Muscle of leg (tissue), 11 donors: ENCODE results near the gene CCL27. TPM values are rescaled to one million over a fixed set of nuclear protein-coding genes. Genes with fewer than 3 reads are reported as not detected.

Experiments
- DNase-seq: peaks from one replicate; pipeline ENCODE4 v3.0.0; 2013
- H3K27ac ChIP-seq: one replicate; pipeline ENCODE4 v1.5.1; 2013; ENCODE audit warnings: mild to moderate bottlenecking, low read length, control low read depth
- H3K27me3 ChIP-seq: one replicate; pipeline ENCODE4 v1.6.1; 2013; ENCODE audit warnings: low read length; ENCODE audit not compliant: control insufficient read depth, insufficient read depth
- H3K36me3 ChIP-seq: one replicate; pipeline ENCODE4 v1.6.1; 2013; ENCODE audit warnings: low read length; ENCODE audit not compliant: control insufficient read depth, insufficient read depth
- H3K4me1 ChIP-seq: one replicate; pipeline ENCODE4 v1.6.1; 2013; ENCODE audit warnings: low read length; ENCODE audit not compliant: control insufficient read depth, insufficient read depth
- H3K4me3 ChIP-seq: one replicate; pipeline ENCODE4 v1.5.1; 2013; ENCODE audit warnings: low read length, control low read depth
- H3K9me3 ChIP-seq: replicated peaks from 2 replicates; pipeline ENCODE4 v1.6.1; 2013; ENCODE audit warnings: low read depth, low read length; ENCODE audit not compliant: control insufficient read depth
- WGBS: methylation state at CpG from one replicate; pipeline ENCODE4 v1.1.5; 2013; ENCODE audit warnings: missing lambda C conversion rate; ENCODE audit not compliant: insufficient coverage; 5-methylcytosine and 5-hydroxymethylcytosine counted together
- polyA plus RNA-seq, 8 donors: library from polyadenylated mRNA; unstranded; fragments of 120-200 nt; gene quantifications; one replicate each; pipeline versions ENCODE4 v1.2.1 to v1.2.3, GENCODE V29; 2013; ENCODE audit warnings: inconsistent platforms in 1 of 8, low replicate concordance in 1 of 8; ENCODE audit not compliant: insufficient read length in 8 of 8, insufficient read depth in 1 of 8
- total RNA-seq: library from RNA; stranded (reverse); fragments of 120-200 nt; gene quantifications from one replicate; pipeline ENCODE4 v1.2.4, GENCODE V29; 2013

Gene CCL27
- total and polyA plus RNA-seq, 9 donors: 0.31 to 1.1 (median 0.61) TPM; not detected in 1

DNA sequence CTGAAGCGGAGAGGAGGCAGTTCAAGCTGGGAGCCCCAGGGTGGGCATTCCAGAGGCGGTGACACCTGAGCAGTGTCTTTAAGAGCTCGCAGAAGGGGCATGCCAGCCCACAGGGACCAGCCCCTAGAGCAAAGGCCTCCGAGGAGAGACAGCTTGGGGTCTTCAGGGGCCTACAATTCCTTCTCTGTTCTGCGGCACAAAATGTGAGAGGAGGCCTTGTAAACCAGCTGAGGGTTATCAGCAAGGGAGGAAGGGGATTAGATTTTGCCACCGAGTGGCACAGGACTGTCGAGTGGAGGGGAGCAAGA, 24.4 kb downstream of the CCL27 start:
- DNase-seq: no peak
- 0% methylated on average over 4 of the region's 7 CpGs for WGBS
- Histone ChIP-seq H3K27ac (peak overlapping the region; percentile 80), H3K9me3 (no peaks in the 10 kb centered on the region), H3K27me3 (no peaks in the 10 kb centered on the region), H3K4me1 (peaks cover 37% of the 10 kb centered on the region), H3K36me3 (peaks cover 14% of the 10 kb centered on the region), H3K4me3 (peak overlapping the region; percentile 81)

DNA sequence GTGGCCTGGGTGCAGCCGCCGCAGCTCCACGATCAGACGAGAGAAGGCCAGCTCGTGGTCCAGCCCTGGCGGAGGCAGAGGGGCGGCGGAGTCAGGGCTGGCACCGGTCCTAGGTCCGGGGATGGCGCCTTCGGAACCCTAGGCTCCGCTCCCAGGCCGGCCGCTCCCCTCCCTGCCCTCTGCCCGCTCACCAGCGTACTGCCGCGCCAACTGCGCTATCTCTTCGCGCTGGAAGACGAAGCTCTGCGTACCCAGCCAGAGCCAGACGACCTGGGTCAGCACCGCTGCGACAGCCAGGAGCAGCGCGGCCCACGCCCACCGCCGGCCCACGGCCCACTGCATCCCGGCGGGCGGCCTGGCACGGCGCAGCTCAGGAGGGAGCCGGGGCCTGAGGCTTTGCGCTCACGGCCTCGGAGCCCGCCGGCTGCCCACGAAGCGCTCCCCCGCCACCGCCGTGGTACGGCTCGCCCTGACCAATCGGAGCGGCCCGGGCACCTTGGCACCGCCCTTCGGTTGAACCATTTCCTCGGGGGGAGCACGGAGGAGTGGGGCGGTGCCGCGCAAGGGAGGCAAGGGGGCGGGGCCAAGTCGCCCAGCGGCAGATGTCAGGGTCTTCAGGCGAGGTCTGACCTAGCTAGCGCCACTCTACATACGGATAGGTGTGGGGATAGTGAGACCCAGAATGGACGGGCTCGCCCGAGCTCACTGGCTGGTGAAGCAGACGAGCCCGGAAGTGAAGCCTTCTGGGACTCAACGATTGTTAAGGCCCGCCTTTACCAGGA, 24.9 kb downstream of the CCL27 start, which contains the start of gene SIGMAR1:
Gene SIGMAR1, minus strand, starts transcription at position 432 of the 782 bp plus-strand sequence. Its CDS starts 90 bp downstream, at position 342.
- Histone ChIP-seq H3K27me3 (no peaks in the 10 kb centered on the region), H3K27ac (peak within 1 kb of the TSS; percentile 80), H3K4me3 (peak within 1 kb of the TSS; percentile 81), H3K4me1 (peaks cover 37% of the 10 kb centered on the region), H3K9me3 (no peaks in the 10 kb centered on the region), H3K36me3 (peaks cover 14% of the 10 kb centered on the region)
- peak; percentile 96 for DNase-seq
- under 1% methylated on average over 74 of the region's 74 CpGs for WGBS

DNA sequence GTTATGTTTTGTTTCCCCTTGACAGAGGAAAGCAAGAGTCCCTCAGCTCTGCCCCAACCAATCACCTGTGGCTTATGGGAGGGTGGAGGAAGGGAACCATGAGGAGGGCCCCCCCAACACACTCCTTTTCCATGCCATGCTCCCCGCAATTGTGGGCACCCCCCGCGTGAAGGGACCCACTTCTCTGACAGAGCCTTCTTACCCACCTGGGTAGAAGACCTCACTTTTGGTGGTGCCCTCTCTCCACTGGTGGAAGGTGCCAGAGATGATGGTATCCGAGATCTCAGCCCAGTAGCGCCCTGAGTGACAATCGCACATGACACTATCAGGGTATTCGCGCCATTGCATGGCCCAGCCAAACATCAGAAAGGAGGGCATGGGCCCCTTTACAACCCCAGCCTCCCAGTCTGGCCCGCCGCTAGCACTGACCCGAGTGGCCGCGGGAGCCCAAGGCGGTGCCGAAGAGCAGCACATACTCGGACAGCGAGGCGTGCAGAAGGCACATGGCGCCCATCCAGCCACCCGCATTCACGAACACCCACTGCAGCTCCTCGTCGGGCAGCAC, 25.6 kb downstream of the CCL27 start:
- H3K4me1 ChIP-seq: peaks cover 37% of the 10 kb centered on the region
- H3K4me3 ChIP-seq: peak overlapping the region; percentile 81
- no peaks in the 10 kb centered on the region for H3K27me3 ChIP-seq
- 1% methylated on average over 18 of the region's 23 CpGs for WGBS
- no peaks in the 10 kb centered on the region for H3K9me3 ChIP-seq
- DNase-seq: no peak
- H3K36me3 ChIP-seq: peaks cover 14% of the 10 kb centered on the region
- H3K27ac ChIP-seq: peak overlapping the region; percentile 69

DNA sequence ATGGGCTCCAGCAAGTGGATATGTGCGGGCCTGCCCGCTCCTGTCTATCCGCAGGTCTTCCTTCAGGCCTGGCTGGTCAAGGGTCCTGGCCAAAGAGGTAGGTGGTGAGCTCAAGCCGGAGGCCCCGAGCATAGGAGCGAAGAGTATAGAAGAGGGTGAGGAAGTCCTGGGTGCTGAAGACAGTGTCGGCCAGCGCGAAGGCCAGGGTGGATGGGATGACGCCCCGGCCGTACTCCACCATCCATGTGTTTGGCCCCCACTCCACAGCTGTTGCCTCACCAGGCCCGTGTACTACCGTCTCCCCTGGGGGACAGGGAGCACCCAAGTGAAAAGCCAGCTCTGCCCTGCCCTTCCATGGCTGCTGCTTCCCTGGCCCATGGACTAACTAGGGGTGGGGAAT, 26.9 kb downstream of the CCL27 start:
- Histone ChIP-seq H3K27me3 (peaks cover 7% of the 10 kb centered on the region), H3K27ac (no peak overlapping the region), H3K4me1 (peaks cover 37% of the 10 kb centered on the region), H3K36me3 (peaks cover 14% of the 10 kb centered on the region), H3K9me3 (no peaks in the 10 kb centered on the region), H3K4me3 (no peak overlapping the region)
- no peak for DNase-seq
- 95% methylated on average over 12 of the region's 14 CpGs for WGBS

DNA sequence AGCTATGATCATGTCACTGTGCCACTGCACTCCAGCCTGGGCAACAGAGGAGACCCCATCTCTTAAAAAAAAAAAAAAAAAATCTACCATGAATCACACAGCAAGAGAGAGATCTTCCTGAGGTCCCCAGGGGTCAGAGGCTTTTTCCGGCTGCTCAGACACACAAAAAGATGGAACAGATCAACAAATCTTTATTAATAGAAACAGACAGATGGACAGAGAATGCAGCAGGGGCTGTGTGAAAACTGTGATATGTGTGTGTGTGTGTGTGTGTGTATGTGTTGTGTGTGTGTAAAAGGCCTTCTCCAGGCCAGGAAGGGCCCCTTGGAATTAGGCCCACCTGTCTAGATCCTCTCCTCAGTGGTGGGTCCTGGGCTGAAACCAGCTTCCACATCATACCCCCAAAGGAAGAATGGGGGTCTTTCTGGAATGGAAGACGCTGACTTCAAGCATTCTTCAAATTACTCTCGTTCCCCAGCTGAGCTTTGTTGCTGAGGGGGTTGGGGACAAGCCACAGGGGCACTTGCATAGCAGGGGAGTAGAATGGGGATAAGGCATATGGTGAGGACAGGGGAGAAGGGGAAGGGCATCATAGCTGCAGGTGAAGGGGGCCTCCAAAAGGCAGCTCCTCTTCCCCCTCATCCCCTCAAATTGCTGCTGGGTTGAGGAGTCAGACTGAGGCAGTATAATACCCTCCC, 27.8 kb downstream of the CCL27 start:
- Histone ChIP-seq H3K4me3 (no peak overlapping the region), H3K27me3 (peaks cover 16% of the 10 kb centered on the region), H3K27ac (no peak overlapping the region), H3K9me3 (no peaks in the 10 kb centered on the region), H3K36me3 (peaks cover 14% of the 10 kb centered on the region), H3K4me1 (peaks cover 37% of the 10 kb centered on the region)
- no CpG with 5 or more reads among the region's 3 CpGs for WGBS
- no peak for DNase-seq

DNA sequence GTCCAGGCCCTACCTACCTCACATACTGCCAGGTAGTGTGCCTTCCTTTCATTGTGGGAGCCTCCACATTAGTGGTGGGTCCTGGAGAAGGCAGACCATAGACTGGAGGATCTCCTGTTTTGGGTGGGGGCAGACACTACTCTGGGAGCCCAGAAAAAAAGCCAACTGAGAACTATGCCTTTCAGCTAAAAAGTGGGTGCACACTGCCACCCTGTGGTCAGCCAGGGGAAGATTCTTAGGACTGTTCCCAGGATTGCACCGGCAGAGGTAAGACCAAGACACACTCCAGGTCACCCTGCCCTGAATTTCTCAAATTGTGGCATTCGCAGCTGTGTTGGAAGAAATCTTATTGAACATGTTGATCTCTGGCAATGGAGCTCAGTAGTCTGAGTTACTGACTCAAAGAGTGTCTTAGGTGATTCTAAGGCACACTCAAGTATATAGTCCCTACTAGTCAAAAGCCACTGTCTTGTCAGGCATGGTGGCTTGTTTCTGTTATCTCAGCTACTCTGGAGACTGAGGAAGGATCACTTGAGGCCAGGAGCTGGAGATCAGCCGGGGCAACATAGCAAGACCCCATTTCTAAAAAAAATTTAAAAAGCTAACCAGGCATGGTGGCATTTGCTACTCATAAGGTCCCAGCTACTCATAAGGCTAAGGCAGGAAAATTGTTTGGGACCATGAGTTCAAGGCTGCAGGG, 28.5 kb downstream of the CCL27 start:
- no peaks in the 10 kb centered on the region for H3K9me3 ChIP-seq
- DNase-seq: peak; percentile 70
- H3K27ac ChIP-seq: no peak overlapping the region
- WGBS: 0% methylated on average over 1 of the region's 3 CpGs
- H3K4me3 ChIP-seq: no peak overlapping the region
- peaks cover 23% of the 10 kb centered on the region for H3K27me3 ChIP-seq
- peaks cover 14% of the 10 kb centered on the region for H3K36me3 ChIP-seq
- peaks cover 40% of the 10 kb centered on the region for H3K4me1 ChIP-seq

DNA sequence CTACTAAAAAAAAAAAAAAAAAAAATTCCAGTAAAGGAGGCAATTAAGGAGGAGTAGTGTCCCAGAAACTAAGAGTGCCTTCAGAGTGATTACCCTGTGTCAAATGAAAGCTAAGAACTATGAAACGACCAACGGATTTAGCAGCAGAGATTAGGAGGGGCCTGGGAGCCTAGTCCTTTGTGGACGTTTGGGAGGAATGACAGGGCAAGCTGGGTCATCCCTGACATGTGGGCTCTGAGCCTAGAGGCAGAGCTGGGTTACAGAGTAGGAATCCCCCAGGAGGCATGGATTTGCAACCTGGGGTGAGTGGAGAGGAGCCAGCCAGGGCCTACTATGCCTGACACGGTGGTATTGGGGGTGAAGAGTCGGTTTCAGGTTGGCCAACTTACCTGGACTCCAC, 29.3 kb downstream of the CCL27 start:
- 46% methylated on average over 3 of the region's 5 CpGs for WGBS
- H3K9me3 ChIP-seq: no peaks in the 10 kb centered on the region
- no peak overlapping the region for H3K27ac ChIP-seq
- no peak for DNase-seq
- H3K27me3 ChIP-seq: peaks cover 30% of the 10 kb centered on the region
- peaks cover 37% of the 10 kb centered on the region for H3K4me1 ChIP-seq
- H3K36me3 ChIP-seq: peaks cover 14% of the 10 kb centered on the region
- H3K4me3 ChIP-seq: no peak overlapping the region

DNA sequence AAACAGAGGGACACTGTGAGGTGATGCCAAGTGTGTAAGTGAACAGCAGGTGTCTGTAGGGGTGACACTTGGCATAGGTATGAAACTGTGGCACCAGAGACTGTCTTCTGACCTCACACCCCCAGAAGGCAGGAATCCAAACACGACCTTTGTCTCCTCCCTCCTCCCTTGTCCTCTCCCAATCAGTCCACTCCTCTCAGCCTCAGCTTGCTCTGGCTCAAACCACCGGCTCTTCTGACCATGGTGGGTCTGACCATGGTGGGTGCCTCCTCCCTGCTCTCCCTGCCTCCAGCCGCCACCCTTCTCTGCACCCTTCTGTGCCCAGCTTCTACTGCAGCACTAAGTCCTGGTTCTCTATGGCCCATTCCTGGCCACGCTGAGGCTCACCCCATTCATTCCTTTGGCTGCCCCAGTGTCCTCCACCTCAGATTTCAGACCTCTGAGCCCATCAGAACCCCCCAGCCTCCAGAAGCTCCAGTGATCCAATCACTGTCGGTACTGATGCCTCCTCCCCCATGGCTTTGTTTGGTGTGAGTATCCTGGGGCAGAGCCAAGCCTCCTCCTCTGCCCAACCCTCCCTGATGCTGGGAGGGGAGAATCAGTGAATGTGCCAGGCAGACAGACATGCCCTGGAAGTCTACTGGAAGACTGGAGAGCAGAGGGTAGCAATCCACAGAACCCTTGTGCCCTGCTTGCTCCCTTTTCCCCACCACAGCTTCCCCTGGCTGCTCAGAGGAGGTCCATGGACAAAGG, 31.9 kb downstream of the CCL27 start:
- Histone ChIP-seq H3K36me3 (peaks cover 8% of the 10 kb centered on the region), H3K4me1 (peaks cover 16% of the 10 kb centered on the region), H3K4me3 (no peak overlapping the region), H3K9me3 (no peaks in the 10 kb centered on the region), H3K27me3 (peaks cover 53% of the 10 kb centered on the region), H3K27ac (no peak overlapping the region)
- WGBS: 41% methylated on average over 3 of the region's 5 CpGs
- DNase-seq: no peak

DNA sequence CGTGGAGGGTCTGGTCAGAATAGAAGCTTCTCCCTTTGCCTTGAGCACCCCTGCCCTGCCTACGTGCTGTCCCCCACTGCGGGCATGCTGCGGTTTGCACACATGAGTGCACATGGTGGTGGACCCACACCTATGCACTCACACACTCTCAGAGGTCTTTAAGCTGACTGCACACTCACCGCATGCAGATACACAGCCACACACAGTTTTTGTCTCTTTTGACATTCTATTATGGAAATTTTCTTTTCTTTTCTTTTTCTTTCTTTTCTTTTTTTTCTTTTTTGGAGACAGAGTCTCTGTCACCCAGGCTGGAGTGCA, 33.0 kb downstream of the CCL27 start:
- Histone ChIP-seq H3K27me3 (peaks cover 65% of the 10 kb centered on the region), H3K36me3 (no peaks in the 10 kb centered on the region), H3K4me1 (peaks cover 10% of the 10 kb centered on the region), H3K4me3 (no peak overlapping the region), H3K27ac (no peak overlapping the region), H3K9me3 (no peaks in the 10 kb centered on the region)
- no peak for DNase-seq
- no CpG with 5 or more reads among the region's 5 CpGs for WGBS
